Fibroblast of villous mesenchyme (primary cell): ENCODE measurements around the gene SLMAP. TPM values are rescaled to one million over a fixed set of nuclear protein-coding genes. Genes with fewer than 3 reads are reported as not detected.

Experiments used
- DNase-seq: peaks from one replicate; pipeline ENCODE4 v3.0.0-alpha.2; 2010; ENCODE audit warnings: low read depth
- H3K4me3 ChIP-seq: 2 replicates; pipeline ENCODE4 v1.5.1; 2011; ENCODE audit warnings: low read depth, mild to moderate bottlenecking, low read length
- CTCF ChIP-seq: IDR thresholded peaks from 2 replicates; pipeline ENCODE4 v1.5.1; 2012; ENCODE audit warnings: low read depth, mild to moderate bottlenecking, low read length; ENCODE audit not compliant: insufficient read depth
- total RNA-seq: library from RNA; depleted of rRNA; stranded (reverse); fragments of >200 nt; gene quantifications from 2 replicates; pipeline ENCODE4 v1.2.3, GENCODE V29; 2012

The SLMAP gene
- total RNA-seq, 1 donor: 77.3 TPM

- no peak overlapping the region for H3K4me3 ChIP-seq
- no peak for DNase-seq
These were observed 18.3 kb upstream of the SLMAP start for GRCh38 chr3:57737840-57738239.

GRCh38 chr3:57738391-57738790, 17.7 kb upstream of the SLMAP start:
- H3K4me3 ChIP-seq: no peak overlapping the region
- TF ChIP-seq CTCF: no peak
- DNase-seq: no peak

More at GRCh38 chr3:57737840-57738239, 18.3 kb upstream of the SLMAP start:
- TF ChIP-seq CTCF: no peak

GRCh38 chr3:57740027-57740426, 16.1 kb upstream of the SLMAP start:
- DNase-seq: no peak
- H3K4me3 ChIP-seq: no peak overlapping the region
- TF ChIP-seq CTCF: no peak

- H3K4me3 ChIP-seq: no peak overlapping the region
- no peak for TF ChIP-seq CTCF
- no peak for DNase-seq
These were observed 12.6 kb upstream of the SLMAP start for GRCh38 chr3:57743496-57743895.

DNA sequence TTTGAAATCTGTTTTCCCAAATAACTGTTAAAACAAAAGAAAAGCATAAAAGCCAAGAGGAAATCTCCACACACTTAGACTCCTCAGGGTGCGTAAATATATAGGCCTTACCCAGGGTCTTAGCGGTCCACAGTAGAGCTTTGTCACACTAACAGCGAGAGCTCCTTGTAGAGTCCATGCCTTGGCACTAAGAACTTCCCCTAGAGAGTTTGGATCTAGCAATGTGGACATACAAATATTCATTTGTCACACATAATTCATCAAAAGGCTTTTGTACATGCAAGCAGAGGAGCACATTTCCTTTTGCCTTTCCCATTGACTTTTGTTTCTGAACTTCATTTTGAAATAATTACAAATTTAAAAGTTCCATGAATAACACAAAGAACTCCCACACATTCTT, 11.0 kb upstream of the SLMAP start:
- TF ChIP-seq CTCF: no peak
- DNase-seq: no peak
- H3K4me3 ChIP-seq: no peak overlapping the region

DNA sequence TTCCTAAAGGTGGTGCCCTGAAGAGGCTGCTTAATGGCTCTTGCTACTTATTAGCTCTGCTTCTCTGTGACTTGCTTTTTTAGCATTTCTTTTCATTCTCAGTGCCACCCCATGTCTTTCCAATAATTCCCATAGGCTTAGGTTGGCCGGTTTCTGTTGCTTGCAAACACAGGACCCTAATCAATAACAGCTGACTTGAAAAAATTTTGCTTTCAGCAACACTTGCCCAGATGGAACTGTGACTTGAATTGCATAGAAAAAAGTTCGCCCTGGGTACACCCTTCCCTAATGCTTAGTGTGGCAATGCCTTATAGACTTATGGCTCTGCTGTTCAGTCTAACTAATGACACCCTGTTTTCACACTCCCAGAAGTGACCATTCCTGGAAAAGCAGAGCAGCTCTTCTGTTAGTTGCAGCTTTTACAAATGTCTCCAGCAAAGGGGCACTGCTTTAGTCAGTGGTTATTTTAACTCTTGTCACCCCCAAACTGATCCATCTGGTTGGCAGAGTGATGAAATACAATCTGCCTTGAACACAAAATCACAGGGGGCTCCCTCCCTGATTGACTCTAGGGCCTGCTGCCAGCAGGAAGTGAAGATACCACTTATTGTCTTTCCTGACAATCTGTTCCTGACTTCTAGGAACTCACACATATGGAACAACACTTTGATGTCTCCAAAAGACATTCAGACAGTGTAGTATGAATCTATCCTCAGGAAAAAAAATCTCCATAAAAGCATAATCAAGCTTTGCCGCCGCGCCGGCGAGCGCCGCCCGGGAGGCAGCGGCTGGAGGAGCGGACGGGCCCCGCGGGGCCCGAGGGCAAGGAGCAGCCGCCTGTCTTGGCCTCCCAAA, 9.7 kb upstream of the SLMAP start:
- TF ChIP-seq CTCF: no peak
- H3K4me3 ChIP-seq: no peak overlapping the region
- no peak for DNase-seq
